ENCODE measurements around the gene GSPT1. TPM values are rescaled to one million over a fixed set of nuclear protein-coding genes. Genes with fewer than 3 reads are reported as not detected.
A peak's percentile ranks its signal among the peaks of the same experiment; 100 is the strongest.
"Not testable (repeated sequence)": the region's sequence is repeated elsewhere in the genome, so short reads cannot be mapped to it uniquely, and the experiment has no call there.

GSPT1 gene
- total RNA-seq, 1 experiment from 2014 or later: 111 TPM

GRCh38 chr16:11927350-11927749, 11.6 kb upstream of the GSPT1 start:
- not testable (repeated sequence) for H3K27ac ChIP-seq; H3K9me3 ChIP-seq (replicated peaks); H3K27me3 ChIP-seq; H3K4me1 ChIP-seq; DNase-seq; H3K4me3 ChIP-seq; H3K36me3 ChIP-seq

- DNase-seq; H3K4me3 ChIP-seq; H3K27ac ChIP-seq; H3K27me3 ChIP-seq; H3K9me3 ChIP-seq (replicated peaks); H3K36me3 ChIP-seq; H3K4me1 ChIP-seq: not testable (repeated sequence)
Observed at GRCh38 chr16:11924046-11924445, 8.3 kb upstream of the GSPT1 start.

GRCh38 chr16:11916524-11917285, 949 bp upstream of the GSPT1 start:
- Histone ChIP-seq H3K4me1 (peaks cover 4% of the 10 kb centered on the region; the same call in 1 of the 2 replicates), H3K36me3 (peaks cover 5% of the 10 kb centered on the region; the same call in 1 of the 2 replicates), H3K27ac (peak overlapping the region; percentile 32), H3K9me3 (replicated peaks) (no peaks in the 10 kb centered on the region), H3K27me3 (0 out of 2 replicates have a peak, but pooled peaks cover 4% of the 10 kb centered on the region), H3K4me3 (peak overlapping the region; percentile 78)
- no peak for DNase-seq

GRCh38 chr16:11915114-11915643, 577 bp downstream of the GSPT1 start:
- peak overlapping the region; percentile 59 for H3K27ac ChIP-seq
- peaks cover 4% of the 10 kb centered on the region; the same call in 1 of the 2 replicates for H3K4me1 ChIP-seq
- peak in 1 of 2 experiments; percentile 30 for DNase-seq
- H3K36me3 ChIP-seq: peaks cover 5% of the 10 kb centered on the region; the same call in 1 of the 2 replicates
- H3K9me3 ChIP-seq (replicated peaks): no peaks in the 10 kb centered on the region
- 0 out of 2 replicates have a peak, but pooled peaks cover 1% of the 10 kb centered on the region for H3K27me3 ChIP-seq
- H3K4me3 ChIP-seq: peak overlapping the region; percentile 78

- peak; percentile 17 to 26 for DNase-seq
- H3K27ac ChIP-seq: peak overlapping the region; percentile 40
- H3K9me3 ChIP-seq (replicated peaks): no peaks in the 10 kb centered on the region
- peaks cover 4% of the 10 kb centered on the region; the same call in 1 of the 2 replicates for H3K4me1 ChIP-seq
- H3K36me3 ChIP-seq: peaks cover 5% of the 10 kb centered on the region; the same call in 1 of the 2 replicates
- H3K4me3 ChIP-seq: peak overlapping the region; percentile 78
- no peaks in the 10 kb centered on the region for H3K27me3 ChIP-seq
Observed at GRCh38 chr16:11914210-11915113, 1.3 kb downstream of the GSPT1 start.

GRCh38 chr16:11913425-11914079, 2.2 kb downstream of the GSPT1 start:
- no peaks in the 10 kb centered on the region for H3K27me3 ChIP-seq
- H3K9me3 ChIP-seq (replicated peaks): no peaks in the 10 kb centered on the region
- peaks cover 4% of the 10 kb centered on the region; the same call in 1 of the 2 replicates for H3K4me1 ChIP-seq
- no peak for DNase-seq
- peaks cover 10% of the 10 kb centered on the region; the same call in 1 of the 2 replicates for H3K36me3 ChIP-seq
- no peak overlapping the region for H3K27ac ChIP-seq
- peak overlapping the region; percentile 78 for H3K4me3 ChIP-seq

- H3K4me1 ChIP-seq: peaks cover 4% of the 10 kb centered on the region; the same call in 1 of the 2 replicates
- no peaks in the 10 kb centered on the region for H3K27me3 ChIP-seq
- no peak overlapping the region for H3K4me3 ChIP-seq
- H3K9me3 ChIP-seq (replicated peaks): no peaks in the 10 kb centered on the region
- no peak overlapping the region for H3K27ac ChIP-seq
- DNase-seq: no peak
- H3K36me3 ChIP-seq: peaks cover 30% of the 10 kb centered on the region
Observed at GRCh38 chr16:11909653-11910545, 5.9 kb downstream of the GSPT1 start.

GRCh38 chr16:11907160-11907970, 8.4 kb downstream of the GSPT1 start:
- DNase-seq: no peak
- Histone ChIP-seq H3K4me1 (no peaks in the 10 kb centered on the region), H3K27me3 (no peaks in the 10 kb centered on the region), H3K27ac (no peak overlapping the region), H3K36me3 (peaks cover 29% of the 10 kb centered on the region), H3K4me3 (no peak overlapping the region), H3K9me3 (replicated peaks) (no peaks in the 10 kb centered on the region)

- H3K27me3 ChIP-seq: no peaks in the 10 kb centered on the region
- H3K27ac ChIP-seq: no peak overlapping the region
- H3K4me1 ChIP-seq: no peaks in the 10 kb centered on the region
- H3K4me3 ChIP-seq: no peak overlapping the region
- peaks cover 25% of the 10 kb centered on the region for H3K36me3 ChIP-seq
- no peak for DNase-seq
- H3K9me3 ChIP-seq (replicated peaks): no peaks in the 10 kb centered on the region
Observed at GRCh38 chr16:11903906-11904305, 11.8 kb downstream of the GSPT1 start.

GRCh38 chr16:11901091-11901490, 14.7 kb downstream of the GSPT1 start:
- Histone ChIP-seq H3K4me3 (no peak overlapping the region), H3K27me3 (no peaks in the 10 kb centered on the region), H3K9me3 (replicated peaks) (no peaks in the 10 kb centered on the region), H3K36me3 (peaks cover 21% of the 10 kb centered on the region; the same call in 1 of the 2 replicates), H3K4me1 (no peaks in the 10 kb centered on the region), H3K27ac (no peak overlapping the region)
- no peak for DNase-seq

GRCh38 chr16:11896486-11897176, 19.1 kb downstream of the GSPT1 start:
- Histone ChIP-seq H3K36me3 (peaks cover 35% of the 10 kb centered on the region), H3K4me3 (no peak overlapping the region), H3K27ac (no peak overlapping the region), H3K4me1 (no peaks in the 10 kb centered on the region), H3K27me3 (no peaks in the 10 kb centered on the region), H3K9me3 (replicated peaks) (no peaks in the 10 kb centered on the region)
- DNase-seq: no peak

GRCh38 chr16:11893571-11893970, 22.2 kb downstream of the GSPT1 start:
- Histone ChIP-seq H3K4me3 (no peak overlapping the region), H3K36me3 (peaks cover 43% of the 10 kb centered on the region)
- no peak for DNase-seq

More at GRCh38 chr16:11893571-11893970, 22.2 kb downstream of the GSPT1 start:
- no peak overlapping the region for H3K27ac ChIP-seq
- H3K27me3 ChIP-seq: no peaks in the 10 kb centered on the region
- H3K9me3 ChIP-seq (replicated peaks): no peaks in the 10 kb centered on the region
- no peaks in the 10 kb centered on the region for H3K4me1 ChIP-seq

Data from SJCRH30 (cell line).